ENCODE measurements around the gene SLC4A4.

DNA sequence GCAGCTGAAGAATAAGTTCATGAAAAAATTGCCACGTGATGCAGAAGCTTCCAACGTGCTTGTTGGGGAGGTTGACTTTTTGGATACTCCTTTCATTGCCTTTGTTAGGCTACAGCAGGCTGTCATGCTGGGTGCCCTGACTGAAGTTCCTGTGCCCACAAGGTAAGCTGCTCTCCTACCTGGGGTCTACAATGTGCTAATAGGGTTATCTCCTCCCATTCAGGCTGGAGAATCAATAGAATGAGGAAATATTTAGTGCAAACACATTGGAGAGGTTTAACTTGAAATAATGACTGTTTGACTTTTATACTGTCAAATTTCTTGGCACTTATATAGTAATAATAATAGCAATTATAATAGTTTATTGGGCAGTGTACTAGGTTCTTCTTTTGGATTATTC is 101.8 kb downstream of the SLC4A4 start:
- TF ChIP-seq, protein P1, sequence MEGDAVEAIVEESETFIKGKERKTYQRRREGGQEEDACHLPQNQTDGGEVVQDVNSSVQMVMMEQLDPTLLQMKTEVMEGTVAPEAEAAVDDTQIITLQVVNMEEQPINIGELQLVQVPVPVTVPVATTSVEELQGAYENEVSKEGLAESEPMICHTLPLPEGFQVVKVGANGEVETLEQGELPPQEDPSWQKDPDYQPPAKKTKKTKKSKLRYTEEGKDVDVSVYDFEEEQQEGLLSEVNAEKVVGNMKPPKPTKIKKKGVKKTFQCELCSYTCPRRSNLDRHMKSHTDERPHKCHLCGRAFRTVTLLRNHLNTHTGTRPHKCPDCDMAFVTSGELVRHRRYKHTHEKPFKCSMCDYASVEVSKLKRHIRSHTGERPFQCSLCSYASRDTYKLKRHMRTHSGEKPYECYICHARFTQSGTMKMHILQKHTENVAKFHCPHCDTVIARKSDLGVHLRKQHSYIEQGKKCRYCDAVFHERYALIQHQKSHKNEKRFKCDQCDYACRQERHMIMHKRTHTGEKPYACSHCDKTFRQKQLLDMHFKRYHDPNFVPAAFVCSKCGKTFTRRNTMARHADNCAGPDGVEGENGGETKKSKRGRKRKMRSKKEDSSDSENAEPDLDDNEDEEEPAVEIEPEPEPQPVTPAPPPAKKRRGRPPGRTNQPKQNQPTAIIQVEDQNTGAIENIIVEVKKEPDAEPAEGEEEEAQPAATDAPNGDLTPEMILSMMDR (IDR thresholded peaks at IDR 0.05; ENCODE audit: low read length), result no peak
- TF ChIP-seq EZH2 (IDR thresholded peaks at IDR 0.05; ENCODE audit: borderline replicate concordance, low read length), result no peak
